Activated CD8-positive, alpha-beta T cell treated with anti-CD3 and anti-CD28 coated beads for 36 hours (primary cell): ENCODE data around the gene CPXM2. TPM values are rescaled to one million over a fixed set of nuclear protein-coding genes. Genes with fewer than 3 reads are reported as not detected.

Source experiments
- ATAC-seq: fragments of 200-7000 bp; cut with Tn5 transposase; one replicate; pipeline ENCODE4 v1.10.0; 2021; ENCODE audit warnings: mild to moderate bottlenecking, moderate library complexity
- CTCF ChIA-PET: fragments of 350-600 bp; sonication (Branson Sonifier 250); formaldehyde crosslinking; loops from one replicate; lab custom pipeline; 2021; ENCODE audit warnings: antibody characterized with exemption; lab: Charles Lee
- POLR2A ChIA-PET: fragments of 350-600 bp; sonication (Branson Sonifier 250); formaldehyde crosslinking; loops from one replicate; lab custom pipeline; 2021; ENCODE audit warnings: antibody characterized with exemption; lab: Charles Lee
- DNase-seq: peaks from one replicate; pipeline ENCODE4 v3.0.0-alpha.2; 2020
- H3K27ac Mint-ChIP-seq: one replicate; pipeline ENCODE4 v1.8.0; 2021; ENCODE audit warnings: mild to moderate bottlenecking, mixed read lengths
- H3K27me3 Mint-ChIP-seq: one replicate; pipeline ENCODE4 v1.8.0; 2021; ENCODE audit warnings: mixed read lengths
- H3K36me3 Mint-ChIP-seq: one replicate; pipeline ENCODE4 v1.8.0; 2021; ENCODE audit warnings: low read depth, mixed read lengths
- H3K4me1 Mint-ChIP-seq: one replicate; pipeline ENCODE4 v1.8.0; 2021; ENCODE audit warnings: low read depth, mixed read lengths
- H3K4me3 Mint-ChIP-seq: one replicate; pipeline ENCODE4 v1.8.0; 2021; ENCODE audit warnings: mild to moderate bottlenecking, moderate library complexity, mixed read lengths
- H3K9me3 Mint-ChIP-seq: one replicate; pipeline ENCODE4 v1.8.0; 2021; ENCODE audit warnings: mixed read lengths
- CTCF ChIP-seq: fragments of 200-600 bp; IDR thresholded peaks from one replicate; pipeline ENCODE4 v1.8.0; 2022; ENCODE audit warnings: antibody characterized with exemption, mild to moderate bottlenecking
- intact Hi-C: fragments of 100-400 bp; cut with micrococcal nuclease; formaldehyde crosslinking; loops from one replicate; pipeline ENCODE4 v1.10.0; 2022
- total RNA-seq, 2 experiments: library from RNA; stranded (reverse); gene quantifications; one replicate each; pipeline ENCODE4 v1.2.3, GENCODE V29; 2021

The CPXM2 gene
- total RNA-seq, 2 experiments from 2014 or later = not detected

GRCh38 chr10:123860856-123861255, 30.8 kb downstream of the CPXM2 start:
- ChIA-PET CTCF (no interaction called here), POLR2A (no interaction called here)
- TF ChIP-seq CTCF = no peak
- intact Hi-C loops = no loop called here
- H3K36me3 Mint-ChIP-seq = no peaks in the 10 kb centered on the region
- H3K9me3 Mint-ChIP-seq = no peaks in the 10 kb centered on the region
- H3K4me3 Mint-ChIP-seq = no peak overlapping the region
- no peak for ATAC-seq
- no peaks in the 10 kb centered on the region for H3K4me1 Mint-ChIP-seq
- DNase-seq = no peak
- H3K27ac Mint-ChIP-seq = no peak overlapping the region
- H3K27me3 Mint-ChIP-seq = peaks cover 2% of the 10 kb centered on the region

- no peak for DNase-seq
- intact Hi-C loops = no loop called here
- H3K27ac Mint-ChIP-seq = no peak overlapping the region
- H3K27me3 Mint-ChIP-seq = no peaks in the 10 kb centered on the region
- H3K4me1 Mint-ChIP-seq = no peaks in the 10 kb centered on the region
- no peaks in the 10 kb centered on the region for H3K9me3 Mint-ChIP-seq
- CTCF ChIA-PET = no interaction called here
- H3K4me3 Mint-ChIP-seq = no peak overlapping the region
- POLR2A ChIA-PET = no interaction called here
- H3K36me3 Mint-ChIP-seq = no peaks in the 10 kb centered on the region
- TF ChIP-seq CTCF = no peak
- ATAC-seq = no peak
Measured at GRCh38 chr10:123860209-123860608, 31.4 kb downstream of the CPXM2 start.

- Mint-ChIP-seq H3K27me3 (peaks cover 2% of the 10 kb centered on the region), H3K27ac (no peak overlapping the region), H3K9me3 (no peaks in the 10 kb centered on the region), H3K4me3 (no peak overlapping the region), H3K4me1 (no peaks in the 10 kb centered on the region), H3K36me3 (no peaks in the 10 kb centered on the region)
- TF ChIP-seq CTCF = no peak
- POLR2A ChIA-PET = no interaction called here
- ATAC-seq (no peak), DNase-seq (no peak)
- CTCF ChIA-PET = no interaction called here
- intact Hi-C loops = no loop called here
Measured at GRCh38 chr10:123859653-123860050, 32.0 kb downstream of the CPXM2 start.

GRCh38 chr10:123858907-123859652, 32.5 kb downstream of the CPXM2 start:
- no peak overlapping the region for H3K27ac Mint-ChIP-seq
- H3K9me3 Mint-ChIP-seq = no peaks in the 10 kb centered on the region
- ATAC-seq = no peak
- no peak overlapping the region for H3K4me3 Mint-ChIP-seq
- DNase-seq = no peak
- ChIA-PET CTCF (no interaction called here), POLR2A (no interaction called here)
- no peaks in the 10 kb centered on the region for H3K36me3 Mint-ChIP-seq
- intact Hi-C loops = no loop called here
- no peaks in the 10 kb centered on the region for H3K4me1 Mint-ChIP-seq
- TF ChIP-seq CTCF = no peak
- H3K27me3 Mint-ChIP-seq = peaks cover 2% of the 10 kb centered on the region

- Mint-ChIP-seq H3K27me3 (peaks cover 2% of the 10 kb centered on the region), H3K36me3 (no peaks in the 10 kb centered on the region), H3K4me1 (no peaks in the 10 kb centered on the region), H3K4me3 (no peak overlapping the region), H3K27ac (no peak overlapping the region), H3K9me3 (no peaks in the 10 kb centered on the region)
- ATAC-seq (no peak), DNase-seq (no peak)
- ChIA-PET CTCF (no interaction called here), POLR2A (no interaction called here)
- no peak for TF ChIP-seq CTCF
- intact Hi-C loops = no loop called here
Measured at GRCh38 chr10:123858077-123858681, 33.4 kb downstream of the CPXM2 start.
